ENCODE results near the gene IRAK2. TPM values are rescaled to one million over a fixed set of nuclear protein-coding genes. Genes with fewer than 3 reads are reported as not detected.

The IRAK2 gene
- total and polyA plus RNA-seq, 2 of the 8 experiments (the other 6 are each of a cell fraction or from before 2014, with no cell fraction given): 1.5 TPM

DNA sequence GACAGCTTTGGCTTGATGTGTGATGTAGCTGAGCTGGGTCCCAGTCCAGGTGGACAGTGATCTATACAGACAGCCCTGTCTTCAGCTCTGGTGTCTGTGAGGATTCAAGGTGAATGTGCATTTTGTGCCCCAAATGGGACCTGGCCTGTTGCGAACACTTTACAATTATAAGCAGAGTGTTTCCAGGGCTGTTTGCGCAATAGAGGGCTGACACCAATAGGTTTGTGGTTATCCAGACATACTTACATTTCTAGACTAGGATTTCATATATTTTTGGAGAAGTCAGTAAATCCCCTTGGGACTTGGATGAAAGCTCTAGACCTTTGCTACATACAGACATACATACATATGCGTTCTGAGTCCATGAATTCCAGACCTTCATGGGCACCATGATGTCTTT lies 79.3 kb downstream of the IRAK2 start:
- H3K23ac ChIP-seq (ENCODE audit: insufficient read length): no peak overlapping the region
- no peak overlapping the region for H3K9ac ChIP-seq (replicated peaks in 1 of 4; ENCODE audit: extremely low read depth in 1 of 4, low read depth in 3 of 4, low read length in 3 of 4)
- FAIRE-seq (no peak), DNase-seq (ENCODE audit: low read depth in 1 of 2, low spot score in 2 of 2) (no peak)
- H3K27me3 ChIP-seq (replicated peaks in 1 of 4; ENCODE audit: control insufficient read depth in 3 of 4, extremely low read depth in 1 of 4, insufficient read depth in 3 of 4, low read length in 3 of 4): no peaks in the 10 kb centered on the region
- no peaks in the 10 kb centered on the region for H4K20me1 ChIP-seq (replicated peaks in 1 of 2; ENCODE audit: control insufficient read depth in 1 of 2, insufficient read depth in 2 of 2, low read length in 2 of 2)
- no peak overlapping the region for H4K91ac ChIP-seq (replicated peaks; ENCODE audit: insufficient read length, low read length)
- no peak for TF ChIP-seq ZNF274 (IDR thresholded peaks at IDR 0.05; ENCODE audit: borderline replicate concordance, extremely low read depth, low read length)
- TF ChIP-seq SIRT6 (IDR thresholded peaks at IDR 0.05; ENCODE audit: low read length): no peak
- TF ChIP-seq HDAC6 (IDR thresholded peaks at IDR 0.05; ENCODE audit: low read depth, low read length): no peak
- TF ChIP-seq RNF2 (IDR thresholded peaks at IDR 0.05; ENCODE audit: borderline replicate concordance, low read depth, low read length, missing control alignments, poor library complexity, severe bottlenecking): no peak
- TF ChIP-seq HDAC2 (IDR thresholded peaks at IDR 0.05; ENCODE audit: borderline replicate concordance in 1 of 2, low read depth in 2 of 2, low read length in 2 of 2): no peak
- TF ChIP-seq YY1 (IDR thresholded peaks at IDR 0.05; ENCODE audit: low read depth, low read length): no peak
- no peak for TF ChIP-seq MAFK (IDR thresholded peaks at IDR 0.05; ENCODE audit: low read depth, low read length)
- TF ChIP-seq SP1 (IDR thresholded peaks at IDR 0.05; ENCODE audit: low read depth, low read length): no peak
- TF ChIP-seq TBP (IDR thresholded peaks at IDR 0.05; ENCODE audit: low read depth, low read length): no peak
- no peak for TF ChIP-seq TAF1 (IDR thresholded peaks at IDR 0.05; ENCODE audit: low read depth, low read length)
- TF ChIP-seq SRF (IDR thresholded peaks at IDR 0.05; ENCODE audit: low read depth, low read length): no peak
- TF ChIP-seq, protein P1, sequence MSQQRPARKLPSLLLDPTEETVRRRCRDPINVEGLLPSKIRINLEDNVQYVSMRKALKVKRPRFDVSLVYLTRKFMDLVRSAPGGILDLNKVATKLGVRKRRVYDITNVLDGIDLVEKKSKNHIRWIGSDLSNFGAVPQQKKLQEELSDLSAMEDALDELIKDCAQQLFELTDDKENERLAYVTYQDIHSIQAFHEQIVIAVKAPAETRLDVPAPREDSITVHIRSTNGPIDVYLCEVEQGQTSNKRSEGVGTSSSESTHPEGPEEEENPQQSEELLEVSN (IDR thresholded peaks at IDR 0.05): no peak
- H2AK5ac ChIP-seq (ENCODE audit: low read depth, low read length): no peak overlapping the region
- H4K8ac ChIP-seq (ENCODE audit: extremely low read depth, insufficient read depth, low read length): no peak overlapping the region
- no peaks in the 10 kb centered on the region for H3K79me2 ChIP-seq (ENCODE audit: control insufficient read depth in 1 of 2, insufficient read depth in 2 of 2, low read length in 2 of 2)
- H3K56ac ChIP-seq (replicated peaks; ENCODE audit: insufficient read length, low read depth, low read length): no peak overlapping the region
- H2BK20ac ChIP-seq (ENCODE audit: low read length): no peak overlapping the region
- no peak overlapping the region for H2AFZ ChIP-seq (ENCODE audit: low read length)
- peaks cover 4% of the 10 kb centered on the region; the same call in 1 of the 2 replicates for H3K23me2 ChIP-seq (ENCODE audit: low read depth, low read length)
- no peak overlapping the region for H2BK120ac ChIP-seq (replicated peaks; ENCODE audit: low read depth, low read length)
- H2BK12ac ChIP-seq (ENCODE audit: low read depth, low read length): no peak overlapping the region
- H3K4me3 ChIP-seq (ENCODE audit: extremely low read depth in 1 of 4, insufficient read depth in 2 of 4, low read depth in 3 of 4, low read length in 4 of 4): no peak overlapping the region
- H3K36me3 ChIP-seq (ENCODE audit: control insufficient read depth in 2 of 4, insufficient read depth in 4 of 4, low read length in 3 of 4): peaks cover 0 to 2% (median 0%) of the 10 kb centered on the region in 4 experiments; a peak in 1 of 8 replicates
- CTCF ChIA-PET (ENCODE audit: partially characterized antibody): interaction anchor here (0.6 to 0.7 kb wide), 3 partner anchors 21 to 92 kb away, joined by 3 read pairs; no protein-coding TSS in a partner anchor
- no peak overlapping the region for H2BK5ac ChIP-seq (ENCODE audit: low read depth, low read length)
- no peaks in the 10 kb centered on the region for H3K79me1 ChIP-seq (ENCODE audit: low read depth, low read length)
- no peak overlapping the region for H3K14ac ChIP-seq (ENCODE audit: insufficient read length)
- 67% methylated on average over 3 of the region's 3 CpGs; no CpG with 5 or more reads in 1 of the 2 experiments for WGBS, 2 experiments (ENCODE audit: extremely low coverage in 1 of 2, insufficient coverage in 1 of 2, insufficient read length in 1 of 2, insufficient replicate concordance in 2 of 2, low coverage in 1 of 2, low lambda C conversion rate in 2 of 2, missing lambda C conversion rate in 1 of 2)
- H3K9me3 ChIP-seq (ENCODE audit: insufficient read depth in 2 of 2, low read depth in 1 of 2, low read length in 1 of 2): no peaks in the 10 kb centered on the region
- no peak overlapping the region for H3K4me2 ChIP-seq (ENCODE audit: insufficient read depth in 1 of 2, low read depth in 2 of 2, low read length in 2 of 2)
- no peak overlapping the region for H4K5ac ChIP-seq (ENCODE audit: insufficient read length, low read depth, low read length)
- H3K27ac ChIP-seq (ENCODE audit: low read depth, low read length): no peak overlapping the region
- peaks cover 0 to 5% (median 3%) of the 10 kb centered on the region in 4 experiments; a peak in 4 of 7 replicates for H3K4me1 ChIP-seq (replicated peaks in 1 of 4; ENCODE audit: control insufficient read depth in 3 of 4, insufficient read depth in 4 of 4, low read length in 3 of 4)
- H3K18ac ChIP-seq (ENCODE audit: extremely low read depth, low read length): no peak overlapping the region
- H3K4ac ChIP-seq (replicated peaks; ENCODE audit: insufficient read length, low read depth, low read length): no peak overlapping the region
- no peak overlapping the region for H2BK15ac ChIP-seq (ENCODE audit: low read length)
- POLR2A ChIA-PET (ENCODE audit: partially characterized antibody): interaction anchor here (1.0 kb wide), 1 partner anchor 15 kb away, joined by 3 read pairs; no protein-coding TSS in a partner anchor

Data from H1 (cell line).